D721Med (cell line): ENCODE measurements around the gene HSPA12B.

ENCODE experiments used
- DNase-seq: peaks from one replicate; pipeline ENCODE4 v3.0.0; 2011; ENCODE audit warnings: low spot score; ENCODE audit not compliant: insufficient read length
- FAIRE-seq: peaks from 2 replicates; lab custom pipeline; 2011; peaks lifted over from hg19 to GRCh38; lab: Jason Lieb, UNC
- CTCF ChIP-seq: IDR thresholded peaks from 2 replicates; pipeline ENCODE4 v1.5.1; 2012; ENCODE audit warnings: mild to moderate bottlenecking, control low read depth; ENCODE audit not compliant: insufficient read depth; ENCODE audit errors: missing control alignments

Gene HSPA12B

GRCh38 chr20:3728876-3729275 lies 3.6 kb upstream of the HSPA12B start:
- DNase-seq = no peak
- no peak for TF ChIP-seq CTCF
- FAIRE-seq = no peak

GRCh38 chr20:3729378-3729777 lies 3.1 kb upstream of the HSPA12B start:
- FAIRE-seq (no peak), DNase-seq (no peak)
- no peak for TF ChIP-seq CTCF

GRCh38 chr20:3729811-3730540 lies 2.5 kb upstream of the HSPA12B start:
- FAIRE-seq (no peak), DNase-seq (no peak)
- no peak for TF ChIP-seq CTCF

GRCh38 chr20:3730803-3731672 lies 1.4 kb upstream of the HSPA12B start:
- no peak for FAIRE-seq
- no peak for DNase-seq
- TF ChIP-seq CTCF = no peak

- no peak for TF ChIP-seq CTCF
- no peak for FAIRE-seq
- DNase-seq = no peak
These were observed 550 bp upstream of the HSPA12B start for GRCh38 chr20:3731944-3732326.

GRCh38 chr20:3733119-3733995 lies 872 bp downstream of the HSPA12B start:
- FAIRE-seq = no peak
- no peak for TF ChIP-seq CTCF
- DNase-seq = no peak
